ENCODE measurements around the gene ZMAT5. TPM values are rescaled to one million over a fixed set of nuclear protein-coding genes. Genes with fewer than 3 reads are reported as not detected.

ZMAT5 gene
- total RNA-seq, 1 experiment from 2014 or later = 16.0 TPM

- no peaks in the 10 kb centered on the region for H4K20me1 ChIP-seq (ENCODE audit: insufficient read depth)
- peak; percentile 7 for DNase-seq (ENCODE audit: low read depth, low spot score)
- intact Hi-C loops (cut with micrococcal nuclease) = no loop called here
- H3K9me2 ChIP-seq (ENCODE audit: insufficient read depth) = no peaks in the 10 kb centered on the region
- no peaks in the 10 kb centered on the region for H3K9me3 ChIP-seq (ENCODE audit: control insufficient read depth in 1 of 2, insufficient read depth in 1 of 2, low read depth in 1 of 2, low read length in 2 of 2)
- ATAC-seq = peak; percentile 81
- POLR2A ChIA-PET = no interaction called here
- no TSS peak for BruUV-seq (replicated peaks)
- no peak overlapping the region for H3K4me3 ChIP-seq (replicated peaks in 1 of 2; ENCODE audit: low read depth in 1 of 2, low read length in 2 of 2)
- no peak overlapping the region for H2AFZ ChIP-seq (ENCODE audit: low read depth, low read length, poor library complexity, severe bottlenecking)
- no peaks in the 10 kb centered on the region for H3K27me3 ChIP-seq (ENCODE audit: insufficient read depth, low read length)
- H3K36me3 ChIP-seq (ENCODE audit: control insufficient read depth in 1 of 2, insufficient read depth in 2 of 2, low read length in 2 of 2) = peaks cover 27 to 57% of the 10 kb centered on the region in 2 experiments
- H3K27ac ChIP-seq (ENCODE audit: low read depth, low read length) = no peak overlapping the region
- CTCF ChIA-PET = no interaction called here
- RAD21 ChIA-PET (ENCODE audit: low non-redundant PET in 1 of 2, low total read pairs in 2 of 2, uncharacterized antibody in 2 of 2, unreplicated experiment in 2 of 2) = interaction anchor here in 1 of 2 experiments (0.6 kb wide), 1 partner anchor 276 kb away, joined by 3 read pairs; no protein-coding TSS in a partner anchor
- peak in 2 of 3 experiments; percentile 5 to 28; a peak in 2 of 6 replicates for TF ChIP-seq CTCF (IDR thresholded peaks at IDR 0.05 in 2 of 3, conservative IDR thresholded peaks at IDR 0.05 in 1 of 3; ENCODE audit: borderline replicate concordance in 1 of 3, insufficient read depth in 1 of 3, low read depth in 2 of 3, low read length in 2 of 3)
- TF ChIP-seq CEBPB (IDR thresholded peaks at IDR 0.05; ENCODE audit: low read depth) = no peak
- no peak overlapping the region for H3K4me2 ChIP-seq (ENCODE audit: low read length)
- peaks cover 0 to 9% of the 10 kb centered on the region in 2 experiments; a peak in 1 of 4 replicates for H3K4me1 ChIP-seq (ENCODE audit: control insufficient read depth in 1 of 2, insufficient read depth in 2 of 2, low read length in 2 of 2)
- no peaks in the 10 kb centered on the region for H3K79me2 ChIP-seq (ENCODE audit: insufficient read depth, low read length)
- H3K9ac ChIP-seq (ENCODE audit: low read length) = no peak overlapping the region
Measured at GRCh38 chr22:29813563-29813962, 46.8 kb upstream of the ZMAT5 start.

- Histone ChIP-seq H3K36me3 (ENCODE audit: control insufficient read depth in 1 of 2, insufficient read depth in 2 of 2, low read length in 2 of 2) (peaks cover 30 to 57% of the 10 kb centered on the region in 2 experiments), H3K27me3 (ENCODE audit: insufficient read depth, low read length) (no peaks in the 10 kb centered on the region), H3K4me2 (ENCODE audit: low read length) (no peak overlapping the region), H2AFZ (ENCODE audit: low read depth, low read length, poor library complexity, severe bottlenecking) (no peak overlapping the region), H3K4me1 (ENCODE audit: control insufficient read depth in 1 of 2, insufficient read depth in 2 of 2, low read length in 2 of 2) (peaks cover 0 to 9% of the 10 kb centered on the region in 2 experiments; a peak in 1 of 4 replicates), H3K9me2 (ENCODE audit: insufficient read depth) (no peaks in the 10 kb centered on the region), H3K9me3 (ENCODE audit: control insufficient read depth in 1 of 2, insufficient read depth in 1 of 2, low read depth in 1 of 2, low read length in 2 of 2) (no peaks in the 10 kb centered on the region), H3K9ac (ENCODE audit: low read length) (no peak overlapping the region), H3K4me3 (replicated peaks in 1 of 2; ENCODE audit: low read depth in 1 of 2, low read length in 2 of 2) (no peak overlapping the region), H3K27ac (ENCODE audit: low read depth, low read length) (no peak overlapping the region), H3K79me2 (ENCODE audit: insufficient read depth, low read length) (no peaks in the 10 kb centered on the region), H4K20me1 (ENCODE audit: insufficient read depth) (no peaks in the 10 kb centered on the region)
- DNase-seq (ENCODE audit: low read depth, low spot score) = no peak
- TF ChIP-seq SP1 (IDR thresholded peaks at IDR 0.05; ENCODE audit: low read depth) (no peak), ELF1 (IDR thresholded peaks at IDR 0.05; ENCODE audit: borderline replicate concordance, low read depth) (no peak), MAX (IDR thresholded peaks at IDR 0.05) (no peak), ATF3 (IDR thresholded peaks at IDR 0.05) (no peak), ZBTB33 (IDR thresholded peaks at IDR 0.05; ENCODE audit: extremely low read depth, insufficient replicate concordance, low read length) (no peak), JUND (IDR thresholded peaks at IDR 0.05) (no peak)
- CTCF ChIA-PET = no interaction called here
- RAD21 ChIA-PET (ENCODE audit: low non-redundant PET in 1 of 2, low total read pairs in 2 of 2, uncharacterized antibody in 2 of 2, unreplicated experiment in 2 of 2) = interaction anchor here in 1 of 2 experiments (0.6 kb wide), 1 partner anchor 276 kb away, joined by 3 read pairs; no protein-coding TSS in a partner anchor
- ATAC-seq = no peak
- POLR2A ChIA-PET = interaction anchor here (1.5 kb wide), 1 partner anchor 8 kb away, joined by 4 read pairs; no protein-coding TSS in a partner anchor
- intact Hi-C loops (cut with micrococcal nuclease) = no loop called here
- BruUV-seq (replicated peaks) = no TSS peak
Measured at GRCh38 chr22:29813126-29813525, 46.3 kb upstream of the ZMAT5 start.
